NCI-H187 treated with DMSO at 0.1 percent for 48 hours (cell line): ENCODE measurements around the gene PYGB.

Experiments used
- DNase-seq: peaks from one replicate; lab custom pipeline; 2025; lab: John Stamatoyannopoulos, UW

PYGB gene

DNA sequence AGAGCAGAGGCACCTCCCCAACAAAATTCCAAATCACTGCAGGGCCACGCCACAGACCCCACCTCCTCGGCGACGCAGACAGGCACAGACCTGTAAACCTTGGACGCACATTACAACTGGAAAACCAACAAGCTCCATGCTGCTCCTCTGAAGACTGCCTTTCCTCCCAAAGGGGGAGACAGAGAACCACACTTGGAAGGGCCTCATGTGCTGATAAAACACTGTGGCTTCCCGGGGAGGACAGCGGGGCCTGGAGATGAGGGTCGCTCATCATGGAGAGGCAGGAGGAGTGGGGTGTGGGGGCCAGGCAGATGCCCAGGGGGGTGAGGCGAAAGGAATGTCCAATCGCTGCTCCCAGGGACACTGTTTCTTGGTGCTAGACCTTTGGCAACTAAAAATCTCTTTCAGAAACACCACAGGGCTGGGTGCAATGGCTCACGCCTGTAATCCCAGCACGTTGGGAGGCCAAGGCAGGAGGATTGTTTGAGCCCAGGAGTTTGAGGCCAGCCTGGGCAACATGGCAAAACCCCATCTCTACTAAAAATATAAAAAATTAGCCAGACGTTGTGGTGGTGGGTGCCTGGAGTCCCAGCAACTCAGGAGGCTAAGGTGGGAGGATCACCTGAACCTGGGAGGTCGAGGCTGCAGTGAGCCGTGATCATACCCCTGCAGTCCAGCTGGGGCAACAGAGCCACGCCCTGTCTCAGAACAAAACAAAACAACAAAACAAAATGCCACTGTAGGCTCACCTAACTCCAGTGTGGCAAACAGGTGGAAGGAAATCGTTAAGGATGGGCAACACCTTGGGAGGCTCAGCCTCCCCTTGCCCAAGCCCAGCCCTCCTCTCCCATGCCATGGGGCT is 88.9 kb downstream of the PYGB start:
- no peak for DNase-seq

DNA sequence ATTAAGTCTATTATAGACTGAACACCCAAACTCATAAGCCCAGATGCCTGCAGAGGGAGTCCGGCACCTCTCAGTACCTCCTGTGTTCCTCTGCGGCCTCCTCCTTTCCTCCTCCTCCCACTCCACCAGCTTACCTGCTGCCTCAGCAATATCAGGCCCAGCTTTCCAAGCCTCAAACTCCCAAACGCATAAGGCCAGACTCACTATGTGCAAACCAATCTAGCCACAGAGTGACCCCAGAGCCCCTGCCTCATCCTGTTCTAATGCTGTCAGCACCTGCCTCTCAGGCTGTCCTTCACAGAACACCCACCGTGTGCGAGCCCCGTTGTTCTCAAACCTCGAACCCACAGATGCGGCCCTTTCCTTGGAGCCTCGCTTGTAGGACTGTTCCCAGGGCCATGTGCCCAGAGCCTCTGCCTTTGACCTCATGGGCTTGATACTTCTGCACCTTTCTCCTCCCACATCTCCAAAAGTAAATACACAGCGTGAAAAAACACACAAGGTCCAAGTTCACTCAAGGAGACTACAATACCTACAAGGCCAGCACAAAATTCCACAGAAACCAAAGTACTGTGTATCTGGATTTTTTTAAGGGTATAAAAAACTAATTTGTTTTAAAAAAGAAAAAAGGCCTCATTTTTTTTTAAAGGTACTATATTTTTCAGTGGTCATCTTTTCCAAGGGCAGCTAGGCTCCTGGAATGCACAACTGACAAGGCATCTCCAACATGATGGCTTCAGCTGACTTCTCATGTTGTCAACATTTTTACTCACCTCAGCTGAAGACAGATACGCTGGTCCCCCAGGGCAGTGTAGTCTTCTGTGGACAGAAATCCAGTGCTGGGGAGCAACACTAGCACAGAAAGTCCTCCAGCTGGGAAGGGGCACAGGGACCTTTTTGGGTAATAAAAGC is 90.5 kb downstream of the PYGB start:
- no peak for DNase-seq

DNA sequence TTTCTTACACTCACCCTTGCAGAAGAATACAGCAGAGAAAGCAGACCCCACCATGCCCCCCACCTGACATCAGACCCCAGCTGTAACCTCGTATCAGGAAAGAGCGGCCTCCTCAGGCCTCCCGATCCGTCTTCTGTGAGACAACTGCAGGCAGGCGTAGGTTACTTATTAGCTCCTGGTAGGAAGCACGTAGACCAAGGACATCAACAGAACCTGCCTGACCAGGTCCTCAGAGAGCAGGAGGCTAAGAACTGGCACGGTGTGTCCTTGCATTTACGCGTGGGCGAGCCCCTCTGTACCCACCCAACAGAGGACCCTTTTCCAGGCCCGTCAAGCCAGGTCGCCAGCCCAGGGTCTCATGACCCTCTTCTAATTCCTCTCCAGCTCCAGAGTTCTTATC is 91.7 kb downstream of the PYGB start:
- no peak for DNase-seq

DNA sequence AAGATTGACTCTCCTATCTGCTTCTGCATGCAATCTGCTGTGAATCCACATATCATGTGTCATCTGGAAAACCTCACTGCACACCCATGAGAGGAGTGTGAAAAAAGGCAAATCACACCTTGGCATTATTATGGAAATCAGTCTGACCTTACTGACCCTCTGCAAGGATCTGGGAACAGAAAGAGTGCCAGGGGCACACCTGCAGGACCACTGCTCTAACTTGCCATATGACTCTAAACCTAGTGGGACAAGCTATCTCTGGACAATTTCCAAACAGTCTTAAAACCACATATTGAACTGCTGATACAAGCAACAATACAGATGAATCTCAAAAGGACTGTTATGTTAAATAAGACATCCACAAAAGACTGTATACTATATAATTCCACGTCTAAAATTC is 92.5 kb downstream of the PYGB start:
- DNase-seq, result no peak

DNA sequence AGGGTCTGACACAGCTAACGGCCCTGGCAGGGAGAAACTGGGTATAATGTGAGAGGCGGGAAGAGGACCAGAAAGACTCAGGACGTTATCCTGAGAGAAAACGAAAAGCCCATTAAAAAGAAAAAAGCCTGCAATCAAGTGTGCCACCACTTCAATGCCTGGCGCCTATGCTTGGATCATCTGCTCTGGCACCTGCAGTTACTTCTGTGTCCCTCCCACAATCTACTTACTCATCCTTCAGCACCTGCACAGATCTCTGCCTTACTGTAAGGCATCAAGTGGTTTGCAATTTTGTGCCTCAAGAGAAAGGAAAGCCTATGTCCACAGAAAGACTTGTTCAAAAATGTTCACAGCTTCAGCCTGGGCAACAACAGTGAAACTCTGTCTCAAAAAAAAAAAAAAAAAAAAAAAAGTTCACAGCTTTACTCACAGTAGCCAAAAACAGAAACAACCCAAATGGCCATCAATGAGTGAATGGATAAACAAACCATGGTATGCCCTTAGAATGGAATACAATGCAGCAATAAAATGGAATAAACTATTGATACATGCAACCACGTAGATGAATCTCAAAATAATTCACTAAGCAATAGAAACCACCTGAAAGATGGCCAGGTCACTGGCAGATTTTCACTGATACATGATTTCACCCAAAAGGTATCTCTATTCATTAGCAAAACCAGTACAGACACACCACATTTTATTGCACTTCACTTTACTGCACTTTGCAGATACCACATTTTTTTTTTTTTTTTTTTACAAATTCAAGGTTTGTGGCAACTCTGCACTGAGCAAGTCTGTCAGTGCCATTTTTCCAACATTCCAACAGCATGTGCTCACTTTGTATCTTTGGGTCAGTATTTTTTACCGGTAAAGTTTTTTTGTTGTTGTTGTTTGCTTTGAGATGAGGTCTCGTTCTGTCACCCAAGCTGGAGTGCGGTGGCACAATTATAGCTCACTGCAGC is 94.1 kb downstream of the PYGB start:
- DNase-seq, result peak; percentile 70

DNA sequence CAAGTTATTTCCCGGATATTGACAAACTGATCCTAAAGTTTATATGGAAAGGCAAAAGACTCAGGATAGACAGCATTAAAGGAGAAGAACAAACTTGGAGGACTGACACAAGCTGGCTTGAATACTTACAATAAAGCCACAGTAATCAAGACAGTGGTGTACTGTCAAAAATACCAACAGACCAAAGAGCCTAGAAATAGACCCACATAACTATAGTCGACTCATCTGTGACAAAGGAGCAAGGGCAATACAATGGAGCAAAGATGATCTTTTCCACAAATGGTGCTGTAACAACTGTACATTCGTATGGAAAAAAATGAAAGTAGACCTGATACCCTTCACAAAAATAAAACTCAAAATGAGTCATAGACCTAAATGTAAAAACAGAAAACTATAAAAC is 96.7 kb downstream of the PYGB start:
- DNase-seq, result no peak

DNA sequence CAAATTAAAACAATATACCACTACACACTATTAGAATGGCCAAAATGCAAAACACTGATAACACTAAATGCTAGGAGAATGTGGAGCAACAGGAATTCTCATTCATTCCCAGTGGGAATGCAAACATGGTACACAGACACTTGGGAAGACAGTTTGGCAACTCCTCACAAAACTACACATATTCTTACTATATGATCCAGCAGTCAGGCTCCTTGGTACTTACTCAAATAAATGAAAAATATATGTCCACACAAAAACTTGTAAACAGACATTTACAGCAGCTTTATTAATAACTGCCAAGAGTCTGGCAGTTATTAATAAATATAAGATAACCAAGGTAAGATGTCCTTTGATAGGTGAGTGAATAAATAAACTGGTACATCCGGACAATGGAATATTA is 97.8 kb downstream of the PYGB start:
- no peak for DNase-seq

DNA sequence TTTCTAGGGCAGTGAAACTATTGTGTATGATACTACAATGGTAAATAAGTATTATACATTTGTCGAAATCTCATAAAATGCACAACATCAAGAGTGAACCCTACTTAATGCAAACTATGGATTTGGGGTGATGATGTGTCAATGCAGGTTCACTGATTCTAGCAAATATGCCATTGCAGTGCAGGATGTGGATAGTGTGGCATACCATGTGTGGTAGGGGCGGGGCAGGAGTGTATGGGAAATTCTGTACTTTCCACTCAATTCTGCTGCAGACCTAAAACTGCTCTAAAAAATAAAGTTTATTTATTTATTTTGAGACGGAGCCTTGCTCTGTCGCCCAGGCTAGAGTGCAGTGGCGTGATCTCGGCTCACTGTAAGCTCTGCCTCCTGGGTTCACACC is 98.5 kb downstream of the PYGB start:
- no peak for DNase-seq
